Erythroblast (primary cell): ENCODE measurements around the gene SLC24A1.
"Not testable (repeated sequence)": the region's sequence is repeated elsewhere in the genome, so short reads cannot be mapped to it uniquely, and the experiment has no call there.

Experiments
- DNase-seq, 2 experiments: peaks; one replicate each; lab custom pipeline; 2025; lab: John Stamatoyannopoulos, UW
- GATA1 ChIP-seq: IDR thresholded peaks from 2 replicates; pipeline ENCODE4 v1.6.1; 2011; ENCODE audit warnings: low read depth, mild to moderate bottlenecking, control low read depth, low read length, moderate library complexity
- POLR2A ChIP-seq: IDR thresholded peaks from 2 replicates; pipeline ENCODE4 v1.6.1; 2011; ENCODE audit warnings: mild to moderate bottlenecking, low read length

Gene SLC24A1

GRCh38 chr15:65603559-65603958, 18.2 kb upstream of the SLC24A1 start:
- TF ChIP-seq POLR2A (no peak), GATA1 (no peak)
- no peak for DNase-seq

- TF ChIP-seq GATA1 (no peak), POLR2A (peak; percentile 93)
- DNase-seq: peak; percentile 96
These were observed 10.6 kb upstream of the SLC24A1 start, which contains the start of gene INTS14 for GRCh38 chr15:65610871-65611718. Gene INTS14, minus strand, starts transcription at chr15:65611131. Its CDS starts 3,751 bp downstream, at chr15:65607380.

- DNase-seq: no peak
- TF ChIP-seq POLR2A (no peak), GATA1 (no peak)
These were observed 9.7 kb upstream of the SLC24A1 start for GRCh38 chr15:65611888-65612615.

GRCh38 chr15:65612616-65612946, 9.2 kb upstream of the SLC24A1 start:
- TF ChIP-seq POLR2A (no peak), GATA1 (no peak)
- no peak for DNase-seq

GRCh38 chr15:65612949-65613744, 8.6 kb upstream of the SLC24A1 start:
- TF ChIP-seq POLR2A: no peak
- no peak for TF ChIP-seq GATA1

GRCh38 chr15:65615887-65616286, 5.9 kb upstream of the SLC24A1 start:
- not testable (repeated sequence) for DNase-seq

More at GRCh38 chr15:65612949-65613744, 8.6 kb upstream of the SLC24A1 start:
- no peak for DNase-seq

GRCh38 chr15:65618560-65619109, 3.1 kb upstream of the SLC24A1 start:
- no peak for TF ChIP-seq POLR2A
- TF ChIP-seq GATA1: no peak
- no peak for DNase-seq

- peak; percentile 44 to 78 for DNase-seq
- no peak for TF ChIP-seq GATA1
- no peak for TF ChIP-seq POLR2A
These were observed 2.0 kb upstream of the SLC24A1 start for GRCh38 chr15:65619626-65620290.

GRCh38 chr15:65620833-65621232, 905 bp upstream of the SLC24A1 start:
- DNase-seq: no peak
- TF ChIP-seq POLR2A: no peak
- TF ChIP-seq GATA1: no peak

GRCh38 chr15:65623103-65623502, 1.4 kb downstream of the SLC24A1 start:
- DNase-seq: no peak
- TF ChIP-seq GATA1 (no peak), POLR2A (no peak)

- DNase-seq: no peak
- TF ChIP-seq GATA1: no peak
- TF ChIP-seq POLR2A: no peak
These were observed 5.1 kb downstream of the SLC24A1 start for GRCh38 chr15:65626856-65627255.

GRCh38 chr15:65629548-65629947, 7.8 kb downstream of the SLC24A1 start:
- DNase-seq: no peak
- TF ChIP-seq GATA1: no peak
- no peak for TF ChIP-seq POLR2A

GRCh38 chr15:65630760-65631159, 9.0 kb downstream of the SLC24A1 start:
- TF ChIP-seq GATA1 (no peak), POLR2A (no peak)
- no peak for DNase-seq

- DNase-seq: no peak
- TF ChIP-seq GATA1 (no peak), POLR2A (no peak)
These were observed 9.8 kb downstream of the SLC24A1 start for GRCh38 chr15:65631503-65631902.
